NOMO-1 (cell line): ENCODE data around the gene SPA17.

Experiments used
- DNase-seq, 2 experiments: peaks; one replicate each; lab custom pipeline; 2025; ENCODE audit not compliant: unreplicated experiment in 2 of 2; lab: John Stamatoyannopoulos, UW

SPA17 gene

DNA sequence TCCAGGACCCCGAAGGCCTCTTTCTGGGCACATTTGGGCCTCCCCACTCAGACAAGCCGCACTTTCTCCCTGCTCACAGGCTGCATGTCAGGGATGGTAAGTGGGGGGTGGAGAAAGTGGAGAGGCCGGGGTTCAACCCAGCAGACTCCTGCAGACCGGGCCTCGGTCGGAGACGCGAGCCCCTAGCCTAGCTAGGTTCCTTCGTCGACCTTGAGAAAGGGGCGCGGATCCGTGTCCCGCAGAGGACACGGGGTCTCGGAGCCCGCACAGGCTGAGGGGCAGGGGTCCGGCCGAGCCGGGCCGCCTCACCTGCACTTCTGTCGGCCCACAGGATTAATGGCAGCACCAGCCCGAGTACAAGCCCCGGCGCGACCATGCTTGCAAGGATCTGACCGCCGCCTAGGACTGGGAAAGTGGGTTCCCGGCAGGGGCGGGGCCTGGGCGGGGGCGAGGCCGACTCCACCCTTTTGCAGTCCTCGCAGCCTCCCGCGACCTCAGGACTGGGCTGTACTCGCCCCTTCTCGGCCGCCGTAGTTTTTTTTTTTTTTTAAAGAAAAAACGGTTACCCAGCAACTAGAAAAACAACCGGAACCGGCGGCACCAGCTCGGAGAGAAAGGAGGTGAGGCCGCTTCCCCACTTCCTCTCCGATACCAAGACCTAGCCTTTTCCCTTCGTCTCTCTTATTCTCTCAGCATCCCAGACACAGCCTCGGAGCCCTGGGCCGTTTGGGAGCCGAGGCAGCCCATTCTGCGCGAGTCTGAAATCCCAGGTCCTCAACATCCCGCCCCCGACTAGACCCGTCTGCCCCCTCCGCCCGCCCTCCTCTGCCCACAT lies at the start of gene SPA17, which contains the start of gene SIAE:
TSS of gene SPA17 (plus strand) at position 572 of the 835 bp plus-strand sequence. CDS start 1,361 bp downstream, outside the sequence.
TSS of gene SIAE (minus strand) at position 407 of the 835 bp plus-strand sequence. CDS start at position 376, 31 bp downstream.
- DNase-seq = peak; percentile 91 to 93

DNA sequence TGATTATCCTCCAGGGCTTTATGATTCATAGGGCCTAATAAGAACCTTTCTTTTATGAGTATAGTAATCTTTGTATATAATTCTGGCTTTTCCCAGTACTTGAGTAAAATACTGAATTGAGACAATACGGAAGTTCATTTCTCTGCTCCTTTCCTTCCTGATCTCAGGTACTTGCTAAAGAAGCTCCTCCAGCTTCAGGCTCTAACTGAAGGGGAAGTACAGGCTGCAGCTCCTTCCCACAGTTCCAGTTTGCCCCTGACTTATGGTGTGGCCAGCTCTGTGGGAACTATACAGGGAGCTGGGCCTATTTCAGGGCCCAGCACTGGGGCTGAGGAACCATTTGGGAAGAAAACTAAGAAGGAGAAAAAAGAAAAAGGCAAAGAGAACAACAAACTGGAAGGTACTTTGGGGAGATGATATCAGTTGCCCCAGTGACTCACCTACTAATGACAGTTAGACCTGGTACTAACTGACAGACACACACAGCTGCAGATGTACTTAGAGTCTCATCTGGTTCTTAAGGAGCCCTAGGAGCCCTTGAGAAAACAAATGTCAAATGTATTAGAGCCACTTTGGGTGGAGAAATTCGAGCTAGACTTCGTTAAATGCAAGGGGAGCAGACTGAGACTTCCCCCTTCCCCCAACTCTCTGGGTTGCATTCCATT lies 48.1 kb upstream of the SPA17 start:
- DNase-seq = no peak

DNA sequence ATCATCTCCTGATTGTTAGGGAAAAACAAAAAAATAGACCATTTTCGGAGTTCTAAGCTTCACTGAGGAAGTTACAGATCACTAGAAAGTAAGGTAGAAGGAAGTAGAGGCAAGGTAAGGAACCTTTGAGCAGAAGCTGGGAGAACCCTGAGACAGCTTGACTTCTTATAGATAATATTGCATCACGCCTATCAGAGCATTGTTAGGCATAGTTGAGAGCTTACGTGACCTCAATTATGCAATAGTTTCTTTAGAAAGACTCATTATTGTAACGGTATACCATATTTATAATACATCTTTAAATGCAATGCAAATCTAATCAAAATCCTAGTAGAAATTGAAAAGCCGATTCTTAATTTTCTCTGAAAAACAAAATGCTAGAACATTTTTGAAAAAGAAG lies 46.2 kb upstream of the SPA17 start:
- DNase-seq = peak; percentile 7 to 62

DNA sequence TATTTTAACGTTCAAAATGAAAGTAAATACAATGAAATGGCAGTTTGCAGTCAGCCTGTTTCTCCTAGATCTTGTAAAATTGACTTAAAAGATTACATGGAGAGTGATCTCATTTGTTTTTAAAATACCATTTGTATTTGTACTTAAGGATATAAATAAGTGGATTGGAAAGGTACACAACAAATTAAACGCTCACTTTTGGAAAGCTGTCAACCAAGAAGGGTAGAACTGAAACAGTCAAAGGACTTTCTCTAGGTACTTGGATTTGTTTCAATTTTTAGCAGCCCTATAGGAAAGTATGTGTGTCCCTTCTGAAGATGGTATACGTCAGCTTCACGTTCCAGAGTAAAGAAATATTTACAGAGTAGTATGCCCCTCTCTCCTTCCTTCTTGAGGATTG lies 43.7 kb upstream of the SPA17 start:
- DNase-seq = no peak

DNA sequence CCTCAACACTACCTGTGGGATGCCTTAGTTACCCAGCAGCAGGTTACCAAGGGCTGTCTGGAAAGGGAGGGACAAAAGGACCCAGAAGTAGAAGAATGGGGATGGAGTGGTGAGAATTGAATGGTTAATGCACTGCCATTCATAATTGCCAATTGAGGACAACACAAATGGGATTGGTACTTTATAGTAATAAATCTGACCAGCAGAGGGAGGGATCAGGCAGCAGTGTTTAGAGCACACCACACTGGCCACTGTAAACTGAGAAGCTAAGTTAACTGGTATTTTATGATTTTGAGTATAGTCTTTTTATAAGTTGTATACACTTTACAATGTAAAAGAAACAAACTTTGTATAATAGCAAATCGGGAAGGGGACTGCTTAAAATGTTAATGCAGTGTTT lies 40.3 kb upstream of the SPA17 start:
- DNase-seq = no peak

DNA sequence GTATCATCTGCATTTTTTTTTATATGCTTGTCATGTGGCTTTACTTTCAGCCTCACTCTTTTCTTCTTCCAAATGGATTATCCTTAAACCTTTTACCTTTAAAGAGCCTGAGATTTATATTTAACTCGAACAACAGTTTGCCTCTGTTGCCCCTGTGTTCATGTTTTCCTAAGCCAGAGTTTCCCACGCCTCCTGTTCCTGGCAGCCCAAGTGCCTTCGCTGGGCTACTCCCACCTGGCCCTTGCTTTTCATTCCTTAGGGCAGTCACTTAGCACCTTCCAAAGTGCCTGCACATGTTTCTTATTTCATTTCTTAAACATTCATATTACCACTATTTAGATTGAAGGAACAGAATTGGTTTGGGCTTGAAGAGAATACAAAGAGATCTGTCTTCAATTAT lies 37.8 kb upstream of the SPA17 start:
- no peak for DNase-seq

DNA sequence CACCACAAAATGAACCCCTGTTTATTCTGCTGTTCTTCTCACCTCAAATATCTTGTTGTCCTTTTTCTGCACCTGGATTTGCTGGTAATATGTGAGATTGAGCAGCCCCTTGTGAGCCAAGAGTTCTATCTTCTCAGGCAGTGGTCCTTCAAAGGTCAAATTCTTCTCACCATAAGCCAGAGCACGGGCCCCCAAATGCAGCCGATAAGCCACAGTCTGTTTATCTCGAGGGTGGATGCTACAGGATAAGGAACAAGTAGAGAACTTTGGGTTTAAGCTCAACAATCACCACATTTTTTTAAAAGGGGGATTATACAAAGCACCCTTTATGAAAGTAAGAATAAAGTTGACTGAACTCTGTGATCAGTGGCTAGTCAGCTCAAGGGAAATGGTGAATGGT lies 35.2 kb upstream of the SPA17 start:
- no peak for DNase-seq

DNA sequence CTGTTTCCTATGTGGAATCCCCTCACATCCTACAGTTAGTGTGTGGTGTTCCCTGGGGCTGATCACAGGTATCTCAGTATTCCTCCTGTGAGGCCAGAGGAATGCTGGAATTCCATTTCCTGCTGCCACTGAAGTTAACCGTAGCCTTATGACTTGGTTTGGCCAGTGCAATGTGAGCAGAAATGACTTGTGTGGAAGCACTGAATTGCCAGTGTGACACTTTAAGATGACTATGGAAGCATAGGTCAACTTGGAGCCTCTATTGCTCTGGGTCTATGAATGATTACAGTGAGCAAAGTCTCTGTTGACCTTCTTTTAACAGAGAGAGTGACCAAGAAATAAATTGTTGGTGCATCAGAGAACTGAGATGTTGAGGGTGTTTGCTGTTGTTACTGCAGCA lies 34.5 kb upstream of the SPA17 start:
- DNase-seq = no peak

DNA sequence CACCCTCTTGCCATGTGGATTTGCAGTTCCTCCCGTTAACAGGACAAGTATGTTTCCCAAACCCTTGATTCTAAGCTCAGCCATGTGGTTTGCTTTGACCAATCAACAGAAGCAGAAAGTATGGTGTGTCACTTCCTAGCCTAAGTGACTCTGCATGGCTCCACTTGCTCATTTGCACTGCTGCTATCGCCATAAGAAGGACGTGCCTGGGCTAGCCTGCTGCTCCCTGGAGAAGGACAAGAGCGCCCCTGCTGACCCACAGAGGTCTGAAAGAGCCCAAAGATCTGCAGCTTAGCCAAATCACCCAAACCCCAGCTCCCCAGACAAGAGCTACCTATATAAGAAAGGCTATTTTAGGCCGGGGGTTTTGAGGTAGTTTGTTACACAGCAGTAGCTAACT lies 33.0 kb upstream of the SPA17 start:
- DNase-seq = no peak

DNA sequence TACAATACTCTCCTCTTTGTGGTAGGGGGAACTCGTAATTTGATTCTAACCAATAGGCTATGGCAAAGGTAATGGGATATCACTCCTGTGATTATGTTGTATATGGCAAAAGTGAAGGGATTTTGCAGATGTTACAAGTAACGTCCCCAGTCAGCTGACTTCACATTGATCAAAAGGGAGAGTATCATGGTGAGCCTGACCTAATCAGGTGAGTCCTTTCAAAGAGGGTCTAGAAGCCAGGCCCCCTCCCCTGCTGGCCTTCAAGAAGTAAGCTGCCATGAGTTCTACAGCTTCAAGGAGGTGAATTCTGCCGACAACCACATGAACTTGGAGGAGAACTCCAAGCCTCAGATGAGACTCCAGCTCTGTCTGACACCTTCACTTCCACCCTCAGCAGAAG lies 31.1 kb upstream of the SPA17 start:
- no peak for DNase-seq

DNA sequence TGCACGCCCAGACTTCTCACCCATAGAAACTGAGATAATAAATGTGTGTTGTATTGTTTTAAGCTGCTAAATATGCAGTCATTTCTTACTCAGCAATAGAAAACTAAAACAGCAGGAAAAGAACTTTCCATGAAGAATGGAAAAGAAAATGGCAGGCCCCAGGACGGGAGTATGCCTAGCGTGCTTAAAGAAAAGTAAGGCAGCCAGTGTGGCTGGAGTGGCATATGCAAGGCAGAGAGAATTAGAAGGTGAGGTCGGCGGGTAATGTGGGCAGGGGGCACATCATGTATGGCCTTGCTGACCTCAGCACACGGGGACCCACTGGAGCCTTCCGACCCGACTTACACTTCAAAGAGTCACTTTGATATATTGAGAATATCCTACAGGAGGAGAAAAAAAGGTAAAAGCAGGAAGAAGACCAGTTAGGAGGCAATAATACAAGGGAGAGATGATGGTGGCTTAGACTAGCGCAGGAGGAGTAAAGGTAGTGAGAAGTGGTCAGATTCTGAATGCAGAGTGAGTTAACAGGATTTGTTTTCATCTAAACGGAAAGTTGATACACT lies 30.6 kb upstream of the SPA17 start:
- DNase-seq = no peak

DNA sequence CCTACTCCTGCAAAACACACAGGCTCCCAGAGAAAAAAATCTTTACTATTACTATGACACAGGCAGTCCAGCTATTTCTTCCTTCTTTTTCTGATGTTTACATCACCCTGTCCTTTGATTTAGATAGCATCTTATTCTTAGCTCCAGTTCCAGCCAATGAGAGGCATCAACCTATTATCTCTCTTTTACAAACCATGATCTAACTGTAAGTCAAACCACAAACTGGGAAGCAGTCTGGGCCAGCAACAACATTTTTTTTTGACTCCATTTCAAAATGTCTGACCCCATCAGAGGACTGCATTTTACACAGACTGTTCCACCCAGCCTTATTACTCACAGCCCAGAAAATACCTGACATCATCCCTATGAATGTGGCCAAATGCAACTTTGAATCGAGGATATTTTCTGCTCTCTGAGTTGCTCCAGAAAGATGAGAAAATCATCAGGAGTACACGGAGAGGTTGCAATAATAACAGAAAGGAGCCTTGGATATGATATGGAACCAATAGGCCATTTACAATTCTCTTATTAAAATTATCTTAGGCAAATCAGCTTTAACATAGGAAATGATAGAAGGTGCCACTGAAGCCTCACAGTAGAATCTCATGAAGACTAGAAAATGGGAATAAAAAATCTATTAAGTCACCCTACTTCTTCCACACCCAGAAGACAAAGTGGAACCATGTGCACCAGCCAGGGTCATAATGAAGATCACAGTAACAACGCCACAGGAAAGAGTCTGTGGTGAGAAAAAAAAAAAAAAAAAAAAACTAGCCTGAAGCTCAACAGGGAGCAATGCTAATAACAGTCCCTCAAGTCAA lies 29.9 kb upstream of the SPA17 start:
- no peak for DNase-seq

DNA sequence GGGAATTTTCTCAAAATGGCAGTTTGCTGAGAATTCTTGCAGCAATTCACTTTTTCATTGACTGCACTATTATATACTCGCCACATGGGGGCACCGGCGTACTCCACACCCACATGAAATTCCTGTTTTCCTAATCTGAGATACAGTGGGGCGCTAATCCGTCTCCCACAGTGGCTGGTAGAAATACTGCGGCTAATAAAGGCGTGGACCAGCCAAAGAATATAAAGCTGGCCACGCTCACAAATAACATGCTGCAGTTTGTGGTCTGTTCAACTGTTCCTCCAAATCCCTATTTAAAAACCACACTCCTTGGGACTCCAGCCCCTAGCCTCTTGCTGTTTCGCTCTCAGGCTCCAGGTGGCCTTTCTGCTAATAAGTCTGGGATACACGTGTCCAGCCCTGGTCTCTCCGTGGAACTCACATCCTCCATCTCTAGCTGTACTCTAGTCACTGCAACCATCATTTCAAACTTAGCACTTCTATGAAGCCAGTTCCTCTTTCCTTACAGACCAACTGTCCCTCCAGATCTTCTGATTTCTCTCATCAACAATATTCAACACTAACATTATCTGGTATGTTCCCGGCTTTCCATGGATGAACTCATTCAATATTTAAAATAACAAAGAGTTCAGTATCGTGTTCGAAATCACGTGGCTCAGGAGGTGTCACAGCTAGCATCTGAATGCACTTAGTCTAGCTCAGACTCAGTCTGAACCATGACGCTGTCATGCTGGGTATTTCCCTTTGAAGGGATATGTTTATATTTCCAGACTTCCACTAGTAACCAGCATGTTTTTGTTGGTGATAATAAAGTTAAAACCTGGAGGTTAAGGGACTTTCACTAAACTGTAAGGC lies 29.1 kb upstream of the SPA17 start:
- peak; percentile 19 to 67 for DNase-seq

DNA sequence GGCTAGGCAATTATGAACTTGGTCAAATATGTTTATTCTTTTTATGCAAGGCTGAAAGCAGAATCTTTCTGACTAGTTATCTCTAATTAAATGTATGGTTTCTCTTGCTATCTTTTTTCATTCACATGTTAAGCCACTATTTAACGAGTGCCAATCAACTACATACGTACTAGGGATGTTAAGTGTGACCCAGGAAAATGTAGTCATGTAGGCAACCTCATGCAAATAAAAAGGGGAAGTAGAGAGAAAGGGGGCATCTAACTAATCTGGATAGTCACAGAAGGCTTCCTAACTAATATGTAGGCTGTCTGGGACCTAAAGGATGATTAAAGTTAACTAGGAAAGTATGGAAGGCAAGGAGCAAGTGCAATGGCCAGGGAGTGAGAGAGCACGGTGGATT lies 27.6 kb upstream of the SPA17 start:
- peak in 1 of 2 experiments; percentile 6 for DNase-seq

DNA sequence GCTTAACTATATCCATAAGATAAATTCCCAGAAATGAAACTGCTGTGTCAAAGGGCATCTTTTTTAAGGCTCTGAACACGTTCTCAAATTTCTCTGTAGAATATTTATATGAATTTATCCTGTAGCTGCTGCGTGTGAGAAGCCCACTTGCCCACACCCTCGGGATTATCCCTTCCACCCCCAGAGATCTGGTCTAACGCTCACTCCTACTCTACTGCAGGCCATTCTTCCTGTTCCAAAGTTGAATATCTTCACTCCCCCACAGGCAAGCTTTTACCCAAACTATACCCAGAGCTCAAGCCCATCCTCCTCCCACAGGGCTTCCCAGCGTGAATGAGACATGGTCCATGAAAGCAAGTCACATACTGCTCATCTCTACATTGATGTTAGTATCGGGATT lies 25.1 kb upstream of the SPA17 start:
- DNase-seq = no peak

DNA sequence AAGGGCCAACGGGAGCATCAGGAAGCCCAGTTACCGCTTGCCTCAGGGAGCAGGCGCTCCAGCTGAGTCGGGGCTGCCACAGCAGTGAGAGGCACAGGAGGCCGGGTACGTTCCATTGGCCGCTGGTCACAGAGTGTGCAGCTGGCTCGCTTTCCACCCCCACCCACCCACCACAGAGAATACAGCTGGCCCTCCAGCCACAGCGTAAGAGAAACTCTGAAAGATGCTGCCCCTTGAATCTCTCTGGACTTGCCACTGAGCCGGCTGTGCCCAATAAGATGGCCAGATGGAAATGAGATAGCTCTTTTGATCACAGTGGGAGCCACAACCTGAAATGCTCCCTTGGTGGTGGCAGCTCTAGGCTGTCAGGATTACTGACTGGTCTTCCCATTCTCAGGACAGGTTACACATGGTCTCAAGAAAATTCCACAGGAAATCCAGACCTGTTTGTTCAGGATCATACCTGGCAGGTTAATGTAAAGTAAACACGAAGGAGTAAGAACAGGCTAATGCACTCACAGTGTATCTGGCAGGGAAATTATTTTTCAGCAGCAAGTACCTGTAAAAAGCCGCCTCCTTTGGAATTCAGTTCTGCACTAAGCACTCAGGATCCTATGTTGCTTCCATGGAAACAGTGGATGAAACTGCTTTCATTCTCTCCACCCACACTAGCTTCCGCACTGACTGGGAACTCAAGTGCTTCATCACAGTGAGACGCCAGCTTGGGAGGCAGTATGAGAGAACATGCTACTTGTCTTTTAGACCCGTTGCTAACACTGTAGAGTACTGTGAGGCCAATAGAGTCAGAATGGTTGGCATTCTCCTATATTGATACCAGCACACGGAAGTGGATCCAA lies 16.7 kb upstream of the SPA17 start:
- DNase-seq = no peak

DNA sequence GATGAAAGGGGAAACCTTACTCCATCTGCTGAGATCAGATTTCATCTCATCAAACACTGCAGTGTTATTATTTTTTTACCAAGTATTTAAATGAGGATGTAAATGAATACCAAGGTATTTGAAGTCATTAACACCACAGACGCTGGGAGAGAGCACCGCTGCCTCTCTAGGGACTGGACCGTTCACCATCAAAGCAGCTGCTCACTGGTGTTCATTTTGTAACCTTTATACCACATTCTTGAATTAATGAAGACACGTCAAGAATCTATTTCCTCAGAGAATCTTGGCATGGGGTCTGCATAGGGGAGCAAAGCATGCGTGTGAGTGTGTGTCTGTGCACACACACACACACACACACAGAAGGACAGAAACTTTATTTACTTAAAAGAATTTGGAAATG lies 15.8 kb upstream of the SPA17 start:
- no peak for DNase-seq

DNA sequence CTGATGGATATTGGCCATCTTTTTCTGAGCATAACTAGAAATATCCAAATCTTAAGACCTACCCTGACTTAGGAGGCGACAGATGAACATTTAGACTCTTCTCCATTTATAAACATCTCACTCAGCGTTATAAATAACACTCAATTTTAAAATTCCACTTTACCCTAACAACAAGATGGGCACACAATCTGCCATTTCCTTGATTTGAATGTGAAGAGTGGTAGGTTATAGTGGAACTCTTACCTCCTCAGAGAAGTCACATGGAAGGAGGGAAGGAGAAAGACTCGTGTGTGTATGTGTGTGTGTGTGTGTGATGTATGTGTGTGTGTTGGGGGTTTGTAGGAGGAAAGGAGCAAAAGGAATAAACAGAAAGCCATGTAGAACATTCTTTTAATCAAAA lies 15.2 kb upstream of the SPA17 start:
- no peak for DNase-seq

DNA sequence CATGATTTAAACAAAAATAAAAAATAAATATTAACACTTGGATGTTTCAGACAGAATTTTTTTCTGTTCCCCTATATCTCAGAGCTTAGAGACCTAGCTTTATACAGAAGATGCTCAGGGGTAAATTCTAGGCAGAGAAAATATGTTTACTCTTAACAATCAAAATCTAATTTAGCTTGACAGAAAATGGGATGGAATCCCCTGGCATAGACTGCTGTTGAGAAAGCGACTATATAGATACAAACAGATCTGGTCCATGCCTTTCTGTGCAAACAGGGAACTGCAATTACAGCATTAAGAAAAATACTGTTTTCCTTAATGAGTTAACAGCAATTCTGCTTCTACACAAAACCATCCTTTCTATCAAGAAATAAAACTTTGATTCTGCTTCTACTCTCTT lies 14.7 kb upstream of the SPA17 start:
- no peak for DNase-seq
